SJSA1 (cell line): Measurements from ENCODE around the gene PKNOX1. TPM values are rescaled to one million over a fixed set of nuclear protein-coding genes. Genes with fewer than 3 reads are reported as not detected.
"Not testable (repeated sequence)": the region's sequence is repeated elsewhere in the genome, so short reads cannot be mapped to it uniquely, and the experiment has no call there.

ENCODE experiments used
- DNase-seq, 2 experiments: peaks; one replicate each; pipeline ENCODE4 v3.0.0-alpha.2; 2015 to 2020; ENCODE audit warnings: low spot score in 2 of 2, low read depth in 1 of 2
- H3K27ac ChIP-seq: fragments of 250-450 bp; sonication (Bioruptor Pico); 2 replicates; pipeline ENCODE4 v1.5.1; 2020; ENCODE audit warnings: mild to moderate bottlenecking, moderate library complexity
- H3K27me3 ChIP-seq: fragments of 250-450 bp; sonication (Bioruptor Pico); replicated peaks from 2 replicates; pipeline ENCODE4 v1.5.1; 2020; ENCODE audit warnings: mild to moderate bottlenecking, moderate library complexity
- H3K36me3 ChIP-seq: fragments of 250-450 bp; sonication (Bioruptor Pico); 2 replicates; pipeline ENCODE4 v1.5.1; 2020; ENCODE audit warnings: mild to moderate bottlenecking
- H3K4me1 ChIP-seq: fragments of 250-450 bp; sonication (Bioruptor Pico); replicated peaks from 2 replicates; pipeline ENCODE4 v1.6.1; 2021; ENCODE audit warnings: mild to moderate bottlenecking
- H3K4me3 ChIP-seq: fragments of 250-450 bp; sonication (Bioruptor Pico); 2 replicates; pipeline ENCODE4 v1.5.1; 2020; ENCODE audit warnings: mild to moderate bottlenecking
- H3K9me3 ChIP-seq: fragments of 250-450 bp; sonication (Bioruptor Pico); replicated peaks from 2 replicates; pipeline ENCODE4 v1.5.1; 2020; ENCODE audit warnings: mild to moderate bottlenecking
- total RNA-seq: library from RNA; depleted of rRNA; stranded (reverse); fragments of >200 nt; shearing (Covaris generic); gene quantifications from 2 replicates; pipeline ENCODE4 v1.2.3, GENCODE V29; 2014; rRNA removed

The PKNOX1 gene
- total RNA-seq, result 8.8 and 37.7 TPM in 2 replicates

GRCh38 chr21:42973991-42974831, at the start of gene PKNOX1:
TSS of gene PKNOX1 (plus strand) at chr21:42974562. CDS start at chr21:43004382, 29,820 bp downstream.
- DNase-seq, result peak; percentile 99
- H3K4me3 ChIP-seq, result peak within 1 kb of the TSS; percentile 91

GRCh38 chr21:42925114-42925926, 49.0 kb upstream of the PKNOX1 start, which contains the start of gene ERVH48-1:
TSS of gene ERVH48-1 (minus strand) at chr21:42925630. CDS start at chr21:42919006, 6,624 bp downstream.
- Histone ChIP-seq H3K9me3 (no peaks in the 10 kb centered on the region), H3K27me3 (no peaks in the 10 kb centered on the region), H3K4me1 (peaks cover 22% of the 10 kb centered on the region), H3K27ac (no peak within 1 kb of the TSS), H3K36me3 (no peaks in the 10 kb centered on the region), H3K4me3 (no peak within 1 kb of the TSS)
- no peak for DNase-seq

More at GRCh38 chr21:42973991-42974831, at the start of gene PKNOX1:
- Histone ChIP-seq H3K27ac (peak within 1 kb of the TSS; percentile 95), H3K9me3 (peaks cover 5% of the 10 kb centered on the region; the same call in 1 of the 2 replicates), H3K4me1 (peaks cover 41% of the 10 kb centered on the region), H3K36me3 (peaks cover 33% of the 10 kb centered on the region), H3K27me3 (no peaks in the 10 kb centered on the region)

- not testable (repeated sequence) for H3K4me3 ChIP-seq, H3K36me3 ChIP-seq, H3K9me3 ChIP-seq
Measured at GRCh38 chr21:42927474-42928200, 46.7 kb upstream of the PKNOX1 start.

GRCh38 chr21:42929969-42930368, 44.4 kb upstream of the PKNOX1 start:
- Histone ChIP-seq H3K27me3 (no peaks in the 10 kb centered on the region), H3K4me1 (peaks cover 13% of the 10 kb centered on the region), H3K27ac (no peak overlapping the region), H3K4me3 (no peak overlapping the region), H3K36me3 (no peaks in the 10 kb centered on the region), H3K9me3 (no peaks in the 10 kb centered on the region)
- no peak for DNase-seq

More at GRCh38 chr21:42927474-42928200, 46.7 kb upstream of the PKNOX1 start:
- not testable (repeated sequence) for H3K27me3 ChIP-seq
- H3K27ac ChIP-seq, result peak overlapping the region; percentile 30; the same call in 1 of the 2 replicates
- H3K4me1 ChIP-seq, result peaks cover 22% of the 10 kb centered on the region
- peak; percentile 52 to 56 for DNase-seq

- DNase-seq, result no peak
- H3K27ac ChIP-seq, result no peak overlapping the region
- no peaks in the 10 kb centered on the region for H3K27me3 ChIP-seq
- H3K4me1 ChIP-seq, result peaks cover 13% of the 10 kb centered on the region
- no peak overlapping the region for H3K4me3 ChIP-seq
- H3K36me3 ChIP-seq, result no peaks in the 10 kb centered on the region
- no peaks in the 10 kb centered on the region for H3K9me3 ChIP-seq
Measured at GRCh38 chr21:42931560-42932235, 42.7 kb upstream of the PKNOX1 start.

GRCh38 chr21:42932378-42933136, 41.8 kb upstream of the PKNOX1 start:
- not testable (repeated sequence) for H3K27ac ChIP-seq, H3K27me3 ChIP-seq, H3K9me3 ChIP-seq, DNase-seq, H3K4me3 ChIP-seq, H3K4me1 ChIP-seq, H3K36me3 ChIP-seq

GRCh38 chr21:42933137-42933970, 41.0 kb upstream of the PKNOX1 start:
- H3K9me3 ChIP-seq, H3K4me3 ChIP-seq, H3K36me3 ChIP-seq, H3K27ac ChIP-seq, DNase-seq, H3K27me3 ChIP-seq, H3K4me1 ChIP-seq: not testable (repeated sequence)

GRCh38 chr21:42933973-42934372, 40.4 kb upstream of the PKNOX1 start:
- H3K9me3 ChIP-seq, DNase-seq, H3K4me1 ChIP-seq, H3K36me3 ChIP-seq, H3K27me3 ChIP-seq, H3K27ac ChIP-seq, H3K4me3 ChIP-seq: not testable (repeated sequence)

GRCh38 chr21:42936360-42936759, 38.0 kb upstream of the PKNOX1 start:
- not testable (repeated sequence) for H3K36me3 ChIP-seq, H3K4me3 ChIP-seq, H3K9me3 ChIP-seq, H3K4me1 ChIP-seq, H3K27ac ChIP-seq, H3K27me3 ChIP-seq, DNase-seq

GRCh38 chr21:42937034-42937940, 37.1 kb upstream of the PKNOX1 start:
- not testable (repeated sequence) for DNase-seq, H3K27ac ChIP-seq, H3K4me3 ChIP-seq, H3K4me1 ChIP-seq, H3K36me3 ChIP-seq, H3K9me3 ChIP-seq, H3K27me3 ChIP-seq

- no peak for DNase-seq
Measured at GRCh38 chr21:42937960-42938605, 36.3 kb upstream of the PKNOX1 start.

More at GRCh38 chr21:42937960-42938605, 36.3 kb upstream of the PKNOX1 start:
- Histone ChIP-seq H3K27me3 (no peaks in the 10 kb centered on the region), H3K36me3 (no peaks in the 10 kb centered on the region), H3K27ac (no peak overlapping the region), H3K4me1 (no peaks in the 10 kb centered on the region; the same call in 1 of the 2 replicates), H3K9me3 (no peaks in the 10 kb centered on the region), H3K4me3 (no peak overlapping the region)
